Skeletal muscle tissue (tissue), 4 donors: ENCODE data around the gene TUBA8. TPM values are rescaled to one million over a fixed set of nuclear protein-coding genes. Genes with fewer than 3 reads are reported as not detected.

ENCODE experiments used
- H3K27ac ChIP-seq: one replicate; pipeline ENCODE4 v1.7.0; 2013; ENCODE audit warnings: mild to moderate bottlenecking, low read depth, low read length, inconsistent platforms
- H3K27me3 ChIP-seq, 3 donors: one replicate each; pipeline ENCODE4 v1.7.0; 2013; ENCODE audit warnings: low read length in 3 of 3; ENCODE audit not compliant: control insufficient read depth in 3 of 3, insufficient read depth in 3 of 3
- H3K36me3 ChIP-seq, 3 donors: one replicate each; pipeline ENCODE4 v1.7.0; 2013; ENCODE audit warnings: low read length in 3 of 3; ENCODE audit not compliant: control insufficient read depth in 3 of 3, insufficient read depth in 3 of 3
- H3K4me1 ChIP-seq, 3 donors: one replicate each; pipeline ENCODE4 v1.7.0; 2013; ENCODE audit warnings: low read length in 3 of 3, mild to moderate bottlenecking in 3 of 3; ENCODE audit not compliant: control insufficient read depth in 3 of 3, insufficient read depth in 3 of 3
- H3K4me3 ChIP-seq, 3 donors: one replicate each; pipeline ENCODE4 v1.7.0; 2013; ENCODE audit warnings: low read length in 3 of 3
- H3K9ac ChIP-seq, 3 donors: one replicate each; pipeline ENCODE4 v1.7.0; 2013; ENCODE audit warnings: low read length in 3 of 3, mild to moderate bottlenecking in 3 of 3, moderate library complexity in 2 of 3, low read depth in 1 of 3
- H3K9me3 ChIP-seq, 3 donors: one replicate each; pipeline ENCODE4 v1.7.0; 2013; ENCODE audit warnings: low read length in 3 of 3; ENCODE audit not compliant: control insufficient read depth in 3 of 3
- total RNA-seq: library from RNA; depleted of rRNA; stranded (reverse); fragments of >200 nt; gene quantifications from one replicate; pipeline ENCODE4 v1.2.3, GENCODE V29; 2014
- donor health status: Osteomylitis.

The TUBA8 gene
- total RNA-seq, 1 donor from 2014 or later = 21.9 TPM

DNA sequence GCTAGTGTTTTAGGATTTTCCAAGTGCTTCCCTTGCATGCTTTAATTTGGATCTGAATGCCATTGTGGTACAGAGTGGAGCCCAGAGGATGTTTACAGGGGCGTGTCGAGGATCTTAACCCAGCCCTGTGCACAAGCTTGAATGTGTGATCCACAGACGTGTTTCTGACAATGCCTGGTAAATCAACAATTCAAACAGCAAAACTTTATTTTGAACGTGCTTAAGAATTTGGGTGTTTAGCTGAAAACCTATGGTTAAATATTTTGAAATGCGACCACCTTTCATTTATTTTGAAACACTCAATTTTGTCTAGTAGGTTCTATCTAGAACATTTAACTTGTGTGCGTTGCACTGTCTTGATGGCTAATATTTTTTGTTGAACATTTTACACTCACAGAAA is 1.8 kb downstream of the TUBA8 start:
- Histone ChIP-seq H3K27ac (peak overlapping the region; percentile 99), H3K27me3 (no peaks in the 10 kb centered on the region), H3K9me3 (no peaks in the 10 kb centered on the region), H3K4me1 (peaks cover 52 to 59% (median 57%) of the 10 kb centered on the region in 3 donors), H3K36me3 (peaks cover 0 to 7% (median 0%) of the 10 kb centered on the region in 3 donors), H3K9ac (peak overlapping the region; percentile 49 to 99 (median 94)), H3K4me3 (peak overlapping the region; percentile 81 to 89 (median 81))

- Histone ChIP-seq H3K9me3 (no peaks in the 10 kb centered on the region), H3K36me3 (peaks cover 0 to 7% (median 0%) of the 10 kb centered on the region in 3 donors), H3K9ac (peak overlapping the region; percentile 80 to 99 (median 94)), H3K4me1 (peaks cover 64 to 71% (median 69%) of the 10 kb centered on the region in 3 donors), H3K27me3 (no peaks in the 10 kb centered on the region), H3K27ac (peak overlapping the region; percentile 99), H3K4me3 (peak overlapping the region; percentile 51 to 70 (median 51))
These were observed 3.2 kb downstream of the TUBA8 start for GRCh38 chr22:18113680-18114394.

- Histone ChIP-seq H3K9ac (peak overlapping the region; percentile 80 to 99 (median 94)), H3K4me3 (peak overlapping the region in 2 of 3 donors; percentile 31 to 70), H3K27me3 (no peaks in the 10 kb centered on the region), H3K9me3 (no peaks in the 10 kb centered on the region), H3K4me1 (peaks cover 69 to 76% (median 75%) of the 10 kb centered on the region in 3 donors), H3K36me3 (peaks cover 0 to 7% (median 0%) of the 10 kb centered on the region in 3 donors), H3K27ac (peak overlapping the region; percentile 99)
These were observed 3.9 kb downstream of the TUBA8 start for GRCh38 chr22:18114495-18114894.

- no peaks in the 10 kb centered on the region for H3K27me3 ChIP-seq
- H3K9ac ChIP-seq = peak overlapping the region; percentile 72 to 99 (median 79)
- peak overlapping the region; percentile 31 to 57 (median 45) for H3K4me3 ChIP-seq
- peaks cover 68 to 76% (median 74%) of the 10 kb centered on the region in 3 donors for H3K4me1 ChIP-seq
- H3K9me3 ChIP-seq = no peaks in the 10 kb centered on the region
- peaks cover 0 to 7% (median 0%) of the 10 kb centered on the region in 3 donors for H3K36me3 ChIP-seq
- peak overlapping the region; percentile 99 for H3K27ac ChIP-seq
These were observed 4.5 kb downstream of the TUBA8 start for GRCh38 chr22:18114976-18115652.

GRCh38 chr22:18115906-18116371 is 5.3 kb downstream of the TUBA8 start:
- Histone ChIP-seq H3K27ac (peak overlapping the region; percentile 99), H3K4me3 (peak overlapping the region; percentile 27 to 57 (median 45)), H3K9ac (peak overlapping the region; percentile 72 to 99 (median 79)), H3K9me3 (no peaks in the 10 kb centered on the region), H3K27me3 (no peaks in the 10 kb centered on the region), H3K36me3 (peaks cover 0 to 6% (median 0%) of the 10 kb centered on the region in 3 donors), H3K4me1 (peaks cover 74 to 80% (median 78%) of the 10 kb centered on the region in 3 donors)

GRCh38 chr22:18116634-18117033 is 6.0 kb downstream of the TUBA8 start:
- H3K9ac ChIP-seq = peak overlapping the region; percentile 42 to 99 (median 74)
- H3K27ac ChIP-seq = peak overlapping the region; percentile 99
- H3K36me3 ChIP-seq = peaks cover 3 to 7% (median 4%) of the 10 kb centered on the region in 3 donors
- H3K4me1 ChIP-seq = peaks cover 81 to 85% (median 84%) of the 10 kb centered on the region in 3 donors
- H3K27me3 ChIP-seq = no peaks in the 10 kb centered on the region
- H3K9me3 ChIP-seq = no peaks in the 10 kb centered on the region
- peak overlapping the region; percentile 14 to 27 (median 27) for H3K4me3 ChIP-seq

GRCh38 chr22:18118345-18118915 is 7.8 kb downstream of the TUBA8 start:
- peak overlapping the region; percentile 57 to 83 (median 77) for H3K9ac ChIP-seq
- peak overlapping the region; percentile 98 for H3K27ac ChIP-seq
- H3K4me3 ChIP-seq = peak overlapping the region in 1 of 3 donors; percentile 23
- H3K27me3 ChIP-seq = no peaks in the 10 kb centered on the region
- no peaks in the 10 kb centered on the region for H3K9me3 ChIP-seq
- H3K36me3 ChIP-seq = peaks cover 12 to 16% (median 13%) of the 10 kb centered on the region in 3 donors
- peaks cover 73 to 87% (median 81%) of the 10 kb centered on the region in 3 donors for H3K4me1 ChIP-seq

GRCh38 chr22:18119409-18120110 is 9.0 kb downstream of the TUBA8 start:
- Histone ChIP-seq H3K4me1 (peaks cover 61 to 77% (median 73%) of the 10 kb centered on the region in 3 donors), H3K27ac (peak overlapping the region; percentile 98), H3K27me3 (no peaks in the 10 kb centered on the region), H3K4me3 (peak overlapping the region in 2 of 3 donors; percentile 43 to 49), H3K9me3 (no peaks in the 10 kb centered on the region), H3K36me3 (peaks cover 22 to 27% (median 23%) of the 10 kb centered on the region in 3 donors), H3K9ac (peak overlapping the region; percentile 1 to 83 (median 77))

DNA sequence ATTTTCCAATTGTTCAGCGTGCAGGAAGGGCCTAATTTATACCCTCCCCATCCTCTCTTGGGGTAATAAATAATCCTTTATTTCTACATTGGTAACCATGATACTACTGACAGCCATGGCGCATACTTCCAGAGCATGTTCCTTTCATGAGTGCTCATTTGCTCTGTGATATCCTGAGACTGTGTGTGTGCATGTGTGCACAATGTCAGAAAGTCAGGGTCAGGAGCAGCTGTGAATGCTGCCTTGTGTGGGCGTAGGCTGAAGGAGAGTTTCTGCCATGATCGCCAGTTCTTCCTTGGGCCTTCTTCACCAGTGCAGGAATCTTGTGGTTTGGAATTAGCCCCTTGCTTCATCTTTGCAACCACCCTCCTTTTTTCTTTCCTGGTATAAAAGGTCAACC is 10.2 kb downstream of the TUBA8 start:
- peak overlapping the region in 1 of 3 donors; percentile 83 for H3K9ac ChIP-seq
- H3K27ac ChIP-seq = peak overlapping the region; percentile 98
- peaks cover 26 to 30% (median 28%) of the 10 kb centered on the region in 3 donors for H3K36me3 ChIP-seq
- H3K4me1 ChIP-seq = peaks cover 49 to 64% (median 61%) of the 10 kb centered on the region in 3 donors
- no peaks in the 10 kb centered on the region for H3K9me3 ChIP-seq
- H3K4me3 ChIP-seq = no peak overlapping the region
- no peaks in the 10 kb centered on the region for H3K27me3 ChIP-seq
